ENCODE measurements around the gene CFAP300.

CFAP300 gene

GRCh38 chr11:102047305-102047924 is at the start of gene CFAP300:
TSS of gene CFAP300 (plus strand) at chr11:102047437. CDS start at chr11:102047471, 34 bp downstream.
- DNase-seq (ENCODE audit: low read depth in 1 of 2, low spot score in 1 of 2) = peak; percentile 2 to 29

DNA sequence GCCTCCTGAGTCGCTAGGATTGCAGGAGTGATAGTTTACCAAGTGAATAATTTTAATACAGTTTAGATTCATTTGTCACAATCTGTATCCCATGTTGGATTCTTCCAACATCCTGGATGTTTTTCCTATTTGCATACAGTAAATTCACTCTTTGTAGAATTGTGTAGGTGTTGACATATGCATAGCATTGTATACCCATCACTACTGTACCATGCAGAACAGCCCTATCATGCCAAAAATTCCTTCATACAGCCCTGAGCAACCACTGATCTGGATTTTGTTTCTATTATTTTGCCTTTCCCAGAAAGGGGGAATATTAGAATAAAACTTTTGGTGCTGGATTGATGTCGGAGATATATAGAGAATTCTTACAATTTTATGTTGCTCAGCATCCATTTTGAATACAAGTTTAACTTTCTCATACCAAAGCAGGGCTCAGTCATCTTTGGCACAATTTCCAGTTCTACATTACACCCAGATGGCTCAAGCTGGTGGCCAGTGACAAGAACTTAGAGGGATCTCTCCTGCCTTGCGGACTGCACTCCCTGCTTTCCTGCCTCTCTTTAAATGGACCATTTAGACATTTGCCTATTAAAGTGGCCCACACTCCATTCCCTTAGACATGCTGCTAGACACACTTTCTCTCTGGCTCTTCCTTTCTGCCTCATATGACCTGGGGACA is 45.4 kb upstream of the CFAP300 start:
- DNase-seq (ENCODE audit: low read depth in 1 of 2, low spot score in 1 of 2) = no peak

GRCh38 chr11:102004220-102004619 is 43.0 kb upstream of the CFAP300 start:
- DNase-seq (ENCODE audit: low read depth in 1 of 2, low spot score in 1 of 2) = no peak

DNA sequence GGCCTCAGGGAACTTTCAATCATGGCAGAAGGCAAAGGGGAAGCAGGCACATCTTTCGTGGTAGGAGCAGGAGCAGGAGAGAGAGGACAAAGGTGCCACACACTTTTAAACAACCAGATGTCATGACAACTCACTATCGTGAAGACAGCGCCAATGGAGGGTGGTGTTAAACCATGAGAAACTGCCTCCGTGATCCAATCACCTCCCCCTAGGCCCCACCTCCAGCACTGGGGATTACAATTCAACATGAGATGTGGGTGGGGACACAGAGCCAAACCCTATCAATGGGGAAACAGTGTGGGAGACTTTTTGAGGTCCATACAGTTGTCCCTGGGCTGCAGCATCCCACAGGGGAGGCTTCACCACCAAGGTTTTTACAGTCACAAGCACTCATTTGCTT is 41.9 kb upstream of the CFAP300 start:
- DNase-seq (ENCODE audit: low read depth in 1 of 2, low spot score in 1 of 2) = no peak

- DNase-seq (ENCODE audit: low read depth in 1 of 2, low spot score in 1 of 2) = no peak
Observed at GRCh38 chr11:102006835-102007566, 40.2 kb upstream of the CFAP300 start.

GRCh38 chr11:102007567-102008437 is 39.4 kb upstream of the CFAP300 start:
- DNase-seq (ENCODE audit: low read depth in 1 of 2, low spot score in 1 of 2) = no peak

DNA sequence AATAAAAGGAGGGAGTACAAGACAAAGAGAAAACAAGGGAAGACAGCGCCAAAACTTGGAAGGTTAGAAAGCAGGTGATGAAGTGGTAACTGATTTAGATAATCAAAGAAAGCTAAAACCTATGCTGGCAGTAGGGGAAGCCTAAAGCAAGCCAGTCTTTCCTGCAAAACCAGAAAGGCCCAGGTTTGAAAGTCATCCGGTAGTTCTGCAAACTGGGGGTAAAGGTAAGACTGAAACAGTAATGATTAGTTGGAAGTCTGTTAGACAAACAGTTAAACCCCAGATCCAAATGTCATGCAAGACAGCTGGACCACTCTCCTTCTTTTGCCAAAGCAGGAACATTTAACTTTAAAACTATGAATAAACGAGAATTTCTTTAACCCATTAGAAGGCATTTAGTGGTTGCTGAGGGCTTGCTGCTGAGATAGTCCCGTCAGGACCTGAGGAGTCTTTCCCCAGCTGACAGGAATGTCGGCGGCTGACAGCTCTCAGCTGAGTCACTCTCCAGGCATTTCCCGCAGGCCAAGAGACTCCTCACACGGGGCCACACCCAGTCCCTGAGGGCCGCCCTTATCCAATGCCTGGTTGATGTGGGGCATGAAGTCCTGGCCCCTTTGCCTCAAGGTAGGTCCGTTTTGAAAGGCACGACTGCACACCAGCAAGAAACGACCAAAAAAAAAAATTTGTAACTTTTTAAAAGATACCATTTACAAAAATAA is 36.3 kb upstream of the CFAP300 start:
- DNase-seq (ENCODE audit: low read depth in 1 of 2, low spot score in 1 of 2) = no peak

- DNase-seq (ENCODE audit: low read depth in 1 of 2, low spot score in 1 of 2) = no peak
Observed at GRCh38 chr11:102012946-102013345, 34.3 kb upstream of the CFAP300 start.

DNA sequence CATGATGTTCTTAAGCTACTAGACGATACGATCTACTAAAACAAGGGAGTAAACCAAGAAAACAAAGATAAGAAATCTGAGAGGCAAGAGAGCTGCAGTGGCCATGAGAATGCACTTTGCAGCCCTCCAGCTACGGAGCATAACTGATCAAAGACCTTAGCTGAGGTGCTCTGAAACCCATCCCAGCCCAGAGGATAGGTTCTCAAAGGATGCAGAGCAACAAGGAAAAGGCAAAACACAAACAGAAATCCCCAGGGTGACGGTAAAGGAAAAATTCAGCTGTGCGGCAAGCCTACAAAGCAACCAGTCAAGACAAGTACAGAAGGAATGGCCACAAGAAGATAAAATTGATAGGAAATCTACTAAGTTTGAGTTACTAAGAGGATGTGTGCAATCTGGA is 32.5 kb upstream of the CFAP300 start:
- DNase-seq (ENCODE audit: low read depth in 1 of 2, low spot score in 1 of 2) = no peak

- DNase-seq (ENCODE audit: low read depth in 1 of 2, low spot score in 1 of 2) = no peak
Observed at GRCh38 chr11:102017026-102017425, 30.2 kb upstream of the CFAP300 start.

DNA sequence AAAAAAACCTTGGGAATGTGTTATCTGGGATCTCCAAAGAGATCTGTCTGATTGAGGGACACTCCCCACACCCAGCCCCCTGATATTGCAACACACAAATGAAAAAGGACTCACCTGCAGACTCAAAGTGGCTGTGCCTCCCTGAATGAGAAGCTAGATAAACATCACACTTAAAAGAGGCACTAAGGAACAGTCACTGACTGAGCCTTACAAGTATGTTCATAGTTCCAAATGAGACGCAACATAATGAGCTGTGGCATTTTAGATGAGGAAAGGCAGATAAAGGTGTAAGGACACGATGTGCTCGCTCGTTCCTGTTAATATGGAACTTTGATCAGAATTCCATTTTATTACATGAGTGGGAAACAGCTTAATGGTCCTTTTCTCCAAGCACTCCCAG is 21.0 kb upstream of the CFAP300 start:
- DNase-seq (ENCODE audit: low read depth in 1 of 2, low spot score in 1 of 2) = no peak

- DNase-seq (ENCODE audit: low read depth in 1 of 2, low spot score in 1 of 2) = no peak
Observed at GRCh38 chr11:102026959-102027358, 20.3 kb upstream of the CFAP300 start.

DNA sequence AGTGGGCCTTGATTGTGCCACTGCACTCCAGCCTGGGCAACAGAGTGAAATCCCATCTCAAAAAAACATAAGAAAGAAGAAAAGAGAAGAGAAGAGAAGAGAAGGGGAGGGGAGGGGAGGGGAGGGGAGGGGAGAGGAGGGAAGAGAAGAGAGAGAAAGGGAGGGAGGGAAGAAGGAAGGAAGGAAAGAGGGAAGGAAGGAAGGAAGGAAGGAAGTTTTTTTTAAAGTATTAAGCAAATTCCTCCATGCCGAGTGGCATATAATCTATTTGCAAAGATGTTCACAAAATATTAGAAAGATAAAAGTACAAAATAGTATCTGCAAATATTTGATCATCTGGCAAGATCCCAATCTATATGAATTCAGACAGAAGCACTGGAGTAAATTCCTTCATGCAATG is 10.5 kb upstream of the CFAP300 start:
- no peak for DNase-seq (ENCODE audit: low read depth in 1 of 2, low spot score in 1 of 2)

- DNase-seq (ENCODE audit: low read depth in 1 of 2, low spot score in 1 of 2) = no peak
Observed at GRCh38 chr11:102046841-102047240, 396 bp upstream of the CFAP300 start.

DNA sequence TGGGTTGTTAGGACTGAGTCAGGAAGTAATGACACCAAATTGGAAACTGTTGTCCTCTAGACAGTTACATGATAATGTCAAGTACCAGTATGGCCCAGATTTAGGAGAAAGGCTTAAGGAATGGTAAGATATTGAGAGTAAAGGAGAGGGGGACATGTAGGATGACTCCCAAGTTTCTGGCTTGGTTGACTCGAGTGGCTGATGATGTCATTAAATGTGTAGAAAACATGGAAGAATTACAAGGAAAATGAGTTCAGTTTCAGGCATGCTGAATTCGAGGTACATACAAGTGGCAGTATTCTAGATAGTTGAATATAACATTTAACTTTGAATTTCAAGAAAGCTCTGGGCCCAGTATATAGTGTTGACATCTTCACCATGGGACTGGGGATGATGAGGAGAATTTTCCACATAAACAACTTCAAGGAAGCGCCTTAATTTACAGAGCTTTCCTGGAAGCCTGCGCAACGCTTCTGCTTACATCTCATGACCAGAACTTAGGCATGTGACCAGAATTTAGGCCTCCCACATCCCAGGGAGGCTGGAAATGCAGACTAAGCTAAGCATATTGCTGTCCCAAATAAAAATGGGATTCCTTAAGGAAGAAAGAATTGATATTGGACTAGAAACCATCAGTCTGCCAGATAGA is 3.8 kb downstream of the CFAP300 start:
- no peak for DNase-seq (ENCODE audit: low read depth in 1 of 2, low spot score in 1 of 2)

DNA sequence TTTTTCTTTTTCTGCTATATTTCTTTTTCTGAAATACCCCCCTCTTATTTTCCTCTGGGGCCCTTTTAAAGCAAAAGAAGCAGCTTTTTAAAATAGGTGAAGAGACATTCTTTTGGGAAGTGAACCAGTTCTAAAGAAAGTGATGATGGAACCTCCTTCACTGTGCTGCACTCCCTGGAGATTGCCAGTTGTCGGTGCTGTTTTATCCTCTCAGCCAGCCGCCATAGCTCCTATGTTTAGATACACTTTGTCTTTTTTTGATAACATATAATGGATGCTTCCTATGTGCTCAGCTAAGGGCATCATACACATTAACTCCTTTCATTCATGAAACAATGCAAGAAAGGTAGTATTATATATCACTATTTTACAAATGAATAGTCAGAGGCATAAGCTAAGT is 14.0 kb downstream of the CFAP300 start:
- DNase-seq (ENCODE audit: low read depth in 1 of 2, low spot score in 1 of 2) = no peak

DNA sequence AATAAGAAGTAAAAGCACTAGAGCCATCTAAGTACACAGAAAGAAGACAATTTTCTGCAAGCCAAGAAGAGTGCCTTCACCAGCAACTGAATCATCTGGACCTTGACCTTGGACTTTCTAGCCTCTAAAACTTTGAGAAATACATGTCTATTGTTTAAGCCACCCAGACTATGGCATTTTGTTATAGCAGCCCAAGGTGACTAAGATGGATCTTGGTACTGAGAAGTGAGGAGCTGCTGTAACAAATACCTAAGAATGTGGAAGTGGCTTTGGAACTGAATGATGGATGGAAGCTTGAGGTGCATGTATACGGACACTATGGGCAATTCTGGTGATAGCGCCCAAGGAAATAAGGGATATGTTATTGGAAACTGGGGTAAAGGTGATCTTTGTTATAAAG is 14.9 kb downstream of the CFAP300 start:
- DNase-seq (ENCODE audit: low read depth in 1 of 2, low spot score in 1 of 2) = no peak

DNA sequence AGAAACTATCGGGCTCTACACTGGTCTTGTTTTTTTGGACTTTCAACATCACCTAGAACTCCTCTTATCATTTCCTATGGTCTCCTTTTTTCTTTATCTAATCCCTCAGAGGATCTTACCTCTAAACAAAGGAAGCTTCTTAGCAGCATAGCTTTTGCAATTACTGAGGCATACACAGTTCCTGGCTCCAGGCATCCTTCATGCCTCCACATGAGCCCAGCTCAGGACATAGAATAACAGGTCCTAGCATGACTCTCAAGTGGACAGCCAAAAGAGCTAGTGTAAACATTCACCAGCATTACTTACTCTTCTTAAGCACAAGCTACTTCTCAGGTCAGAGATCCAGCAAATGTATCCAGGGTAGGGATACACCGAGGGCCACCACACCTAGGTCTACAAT is 17.1 kb downstream of the CFAP300 start:
- no peak for DNase-seq (ENCODE audit: low read depth in 1 of 2, low spot score in 1 of 2)

DNA sequence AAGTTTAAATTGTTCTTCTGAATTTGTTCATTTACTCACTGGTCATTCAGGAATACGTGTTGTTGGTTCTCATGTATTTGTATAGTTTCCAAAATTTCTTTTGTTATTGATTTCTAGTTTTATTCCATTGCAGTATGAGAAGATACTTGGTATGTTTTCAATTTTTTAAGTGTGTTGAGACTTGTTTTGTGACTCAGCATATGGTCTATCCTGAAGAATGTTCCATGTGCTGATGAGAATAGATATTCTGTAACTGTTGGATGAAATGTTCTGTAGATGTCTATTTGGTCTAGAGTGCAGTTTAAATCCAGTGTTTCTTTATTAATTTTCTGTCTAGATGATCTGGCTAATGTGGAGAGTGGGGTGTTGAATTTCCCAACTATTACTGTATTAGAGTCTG is 23.5 kb downstream of the CFAP300 start:
- DNase-seq (ENCODE audit: low read depth in 1 of 2, low spot score in 1 of 2) = no peak
